AG04450 (cell line): ENCODE measurements around the gene DGKZ. TPM values are rescaled to one million over a fixed set of nuclear protein-coding genes. Genes with fewer than 3 reads are reported as not detected.

ENCODE experiments used
- CTCF ChIA-PET: fragments of 300-600, 350-600 bp; formaldehyde crosslinking; extraction: SDS; loops from one replicate; lab custom pipeline; 2022; ENCODE audit warnings: antibody characterized with exemption, inconsistent platforms; lab: Charles Lee
- POLR2A ChIA-PET: fragments of 350-600 bp; formaldehyde crosslinking; extraction: SDS; loops from one replicate; lab custom pipeline; 2021; ENCODE audit warnings: antibody characterized with exemption, inconsistent platforms; lab: Yijun Ruan, JAX
- DNase-seq: peaks from one replicate; pipeline ENCODE4 v3.0.0-alpha.2; 2011; ENCODE audit warnings: low read depth, low spot score
- H3K27ac ChIP-seq: one replicate; pipeline ENCODE4 v1.5.1; 2012; ENCODE audit warnings: low read depth, low read length, control low read depth
- H3K27me3 ChIP-seq: one replicate; pipeline ENCODE4 v1.6.0; 2012; ENCODE audit warnings: low read length; ENCODE audit not compliant: control insufficient read depth, insufficient read depth
- H3K4me3 ChIP-seq: 2 replicates; pipeline ENCODE4 v1.5.1; 2011; ENCODE audit warnings: mild to moderate bottlenecking, low read depth, low read length, control low read depth
- H3K9me3 ChIP-seq: 2 replicates; pipeline ENCODE4 v1.5.1; 2012; ENCODE audit warnings: low read length; ENCODE audit not compliant: control insufficient read depth, insufficient read depth
- polyA plus RNA-seq: library from polyadenylated mRNA; depleted of rRNA; stranded (reverse); fragments of >200 nt; gene quantifications from 2 replicates; pipeline ENCODE4 v1.2.3, GENCODE V29; 2011
- TF ChIP-seq, protein P1 (sequence below): IDR thresholded peaks from 2 replicates; pipeline ENCODE4 v1.5.1; 2011; ENCODE audit warnings: low read depth, low read length, control low read depth, inconsistent platforms

Gene DGKZ
- polyA plus RNA-seq, 1 experiment, result 15.8 TPM

DNA sequence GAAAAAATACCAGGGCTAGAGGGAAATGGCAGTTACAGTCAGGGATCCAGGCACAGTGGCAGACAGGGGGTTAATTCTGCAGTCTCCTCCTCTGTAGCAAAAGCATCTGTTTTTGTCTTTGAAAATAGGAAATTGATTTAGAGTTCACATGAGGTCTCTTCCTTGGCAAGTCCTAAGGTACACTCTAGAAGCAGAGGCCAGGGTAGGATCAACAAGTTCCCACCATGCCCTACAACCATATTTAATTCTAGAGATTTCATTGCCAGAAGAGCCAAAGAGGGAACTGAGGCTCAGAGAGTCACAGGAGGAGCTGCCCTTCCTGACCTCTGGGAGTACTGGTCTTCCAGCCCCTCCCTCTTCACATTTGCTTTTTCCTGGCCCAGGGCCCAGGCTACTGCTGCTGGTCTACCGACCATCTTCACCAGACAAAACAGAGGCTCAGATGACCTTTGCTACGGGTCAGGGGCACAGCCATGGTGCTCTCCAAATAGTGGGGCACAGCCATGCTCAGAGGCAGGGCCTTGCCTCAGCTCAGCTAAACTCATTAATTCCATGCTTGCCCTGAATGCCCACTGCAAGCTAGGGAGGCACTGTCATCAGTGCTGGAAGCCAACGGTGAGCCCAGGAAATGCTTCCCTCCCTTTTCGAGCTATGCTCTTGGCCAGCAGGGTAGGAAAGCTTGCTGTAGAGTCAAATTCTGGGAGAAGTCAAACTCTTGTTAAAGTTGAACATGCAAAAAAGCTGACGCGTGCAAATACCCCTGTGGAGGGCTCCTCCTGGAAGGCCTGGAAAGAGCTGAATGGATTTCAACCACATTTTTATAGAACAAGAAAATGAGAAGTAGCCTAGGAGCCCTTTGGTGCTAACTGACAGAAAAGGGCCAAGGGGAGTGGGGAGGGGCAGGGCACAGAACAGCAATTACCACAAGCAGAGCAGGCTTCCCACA, 56.0 kb downstream of the DGKZ start:
- no peaks in the 10 kb centered on the region for H3K9me3 ChIP-seq
- no peak for DNase-seq
- TF ChIP-seq, protein P1, sequence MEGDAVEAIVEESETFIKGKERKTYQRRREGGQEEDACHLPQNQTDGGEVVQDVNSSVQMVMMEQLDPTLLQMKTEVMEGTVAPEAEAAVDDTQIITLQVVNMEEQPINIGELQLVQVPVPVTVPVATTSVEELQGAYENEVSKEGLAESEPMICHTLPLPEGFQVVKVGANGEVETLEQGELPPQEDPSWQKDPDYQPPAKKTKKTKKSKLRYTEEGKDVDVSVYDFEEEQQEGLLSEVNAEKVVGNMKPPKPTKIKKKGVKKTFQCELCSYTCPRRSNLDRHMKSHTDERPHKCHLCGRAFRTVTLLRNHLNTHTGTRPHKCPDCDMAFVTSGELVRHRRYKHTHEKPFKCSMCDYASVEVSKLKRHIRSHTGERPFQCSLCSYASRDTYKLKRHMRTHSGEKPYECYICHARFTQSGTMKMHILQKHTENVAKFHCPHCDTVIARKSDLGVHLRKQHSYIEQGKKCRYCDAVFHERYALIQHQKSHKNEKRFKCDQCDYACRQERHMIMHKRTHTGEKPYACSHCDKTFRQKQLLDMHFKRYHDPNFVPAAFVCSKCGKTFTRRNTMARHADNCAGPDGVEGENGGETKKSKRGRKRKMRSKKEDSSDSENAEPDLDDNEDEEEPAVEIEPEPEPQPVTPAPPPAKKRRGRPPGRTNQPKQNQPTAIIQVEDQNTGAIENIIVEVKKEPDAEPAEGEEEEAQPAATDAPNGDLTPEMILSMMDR, result no peak
- no peaks in the 10 kb centered on the region for H3K27me3 ChIP-seq
- H3K4me3 ChIP-seq, result no peak overlapping the region
- ChIA-PET CTCF (interaction anchor here (1.3 to 4.7 kb wide), 3 partner anchors 11 to 86 kb away, joined by 3 to 19 read pairs (median 4); no protein-coding TSS in a partner anchor), POLR2A (interaction anchor here (1.7 kb wide), 1 partner anchor 14 kb away, joined by 4 read pairs; no protein-coding TSS in a partner anchor)
- H3K27ac ChIP-seq, result no peak overlapping the region

DNA sequence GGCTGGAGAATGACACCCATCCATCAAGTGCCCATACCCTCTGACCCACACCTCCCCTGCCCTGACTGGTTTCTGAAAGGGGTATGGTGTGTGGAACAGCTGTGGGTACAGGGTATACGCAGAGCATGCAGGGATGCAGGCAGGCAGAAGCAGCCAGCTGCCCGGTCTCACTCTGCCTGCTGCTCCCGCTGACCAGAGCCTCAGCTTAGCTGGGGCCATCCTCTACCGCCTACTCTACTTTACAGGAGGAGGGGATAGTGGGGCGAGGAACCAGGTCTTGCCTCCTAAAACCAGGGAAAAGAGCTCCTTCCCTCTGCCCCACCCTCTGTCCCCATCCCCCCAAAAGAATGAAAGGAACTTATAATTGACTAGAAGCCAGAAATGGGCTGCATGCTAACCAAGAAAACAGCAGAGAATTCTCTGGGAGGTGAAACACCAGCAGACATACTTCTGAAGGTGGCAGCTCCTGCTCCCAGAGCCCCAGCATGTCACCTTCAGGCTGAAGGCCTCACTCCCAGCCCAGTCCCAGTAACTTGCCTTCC, 57.3 kb downstream of the DGKZ start:
- H3K9me3 ChIP-seq, result no peaks in the 10 kb centered on the region
- H3K27ac ChIP-seq, result no peak overlapping the region
- no peaks in the 10 kb centered on the region for H3K27me3 ChIP-seq
- POLR2A ChIA-PET, result interaction anchor here (0.5 to 1.0 kb wide), 2 partner anchors 9 to 116 kb away, joined by 3 read pairs; no protein-coding TSS in a partner anchor
- H3K4me3 ChIP-seq, result no peak overlapping the region
- CTCF ChIA-PET, result interaction anchor here (1.3 to 4.7 kb wide), 2 partner anchors 15 to 125 kb away, joined by 6 to 19 read pairs; no protein-coding TSS in a partner anchor
- TF ChIP-seq, protein P1, result no peak
- DNase-seq, result no peak

GRCh38 chr11:46407635-46408034, 60.4 kb downstream of the DGKZ start:
- TF ChIP-seq, protein P1, result no peak
- Histone ChIP-seq H3K27ac (no peak overlapping the region), H3K4me3 (no peak overlapping the region), H3K9me3 (no peaks in the 10 kb centered on the region), H3K27me3 (no peaks in the 10 kb centered on the region)
- POLR2A ChIA-PET, result no interaction called here
- CTCF ChIA-PET, result no interaction called here
- no peak for DNase-seq

- POLR2A ChIA-PET, result no interaction called here
- Histone ChIP-seq H3K27ac (no peak overlapping the region), H3K4me3 (no peak overlapping the region), H3K9me3 (no peaks in the 10 kb centered on the region), H3K27me3 (no peaks in the 10 kb centered on the region)
- no peak for DNase-seq
- TF ChIP-seq, protein P1, result no peak
- CTCF ChIA-PET, result interaction anchor here (2.1 kb wide), 1 partner anchor 121 kb away, joined by 5 read pairs; no protein-coding TSS in a partner anchor
Measured at GRCh38 chr11:46408407-46408986, 61.2 kb downstream of the DGKZ start.
